OCI-M2 (cell line): Measurements from ENCODE around the gene FHOD3.

Experiments used
- DNase-seq: peaks from one replicate; lab custom pipeline; 2025; ENCODE audit not compliant: unreplicated experiment; lab: John Stamatoyannopoulos, UW

The FHOD3 gene

GRCh38 chr18:36580266-36580665 is 282.8 kb downstream of the FHOD3 start:
- no peak for DNase-seq

GRCh38 chr18:36580874-36581750 is 283.6 kb downstream of the FHOD3 start:
- no peak for DNase-seq

DNA sequence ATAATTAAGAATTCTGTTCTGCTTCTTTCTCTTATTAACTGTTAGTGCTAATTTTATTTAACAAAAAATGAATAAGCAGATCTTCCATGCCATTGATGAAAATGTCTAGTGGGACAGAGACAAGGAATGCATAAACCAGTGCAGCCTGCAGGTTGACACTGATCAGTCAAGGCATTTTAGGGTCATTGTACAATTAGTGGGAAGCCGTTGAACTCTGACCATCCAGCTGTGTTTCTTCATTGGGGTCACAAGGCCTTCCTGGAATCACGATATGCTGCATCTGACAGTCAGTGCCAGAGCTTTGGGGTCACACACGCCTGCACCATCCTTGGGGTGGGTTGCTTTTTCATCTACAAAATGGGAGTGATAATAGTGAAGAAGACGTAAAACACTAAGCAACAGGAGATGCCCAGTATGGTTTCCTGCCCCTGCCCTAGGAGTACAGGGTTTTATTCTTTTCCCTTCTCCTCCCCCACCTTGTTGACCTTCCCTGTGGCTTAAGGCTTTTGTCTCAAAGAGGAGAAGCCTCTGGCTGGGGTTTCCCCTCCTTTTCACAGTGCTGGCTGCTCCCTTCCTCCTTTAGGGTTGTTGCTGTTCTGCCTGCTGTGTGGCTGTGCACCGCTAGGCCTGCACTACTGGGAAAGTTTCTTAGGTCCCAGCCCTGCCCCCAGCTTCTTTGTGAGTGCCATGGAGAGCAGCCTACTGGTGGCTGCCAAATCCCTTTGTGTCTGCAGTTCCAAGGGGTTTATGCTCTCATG is 285.7 kb downstream of the FHOD3 start:
- DNase-seq, result no peak

DNA sequence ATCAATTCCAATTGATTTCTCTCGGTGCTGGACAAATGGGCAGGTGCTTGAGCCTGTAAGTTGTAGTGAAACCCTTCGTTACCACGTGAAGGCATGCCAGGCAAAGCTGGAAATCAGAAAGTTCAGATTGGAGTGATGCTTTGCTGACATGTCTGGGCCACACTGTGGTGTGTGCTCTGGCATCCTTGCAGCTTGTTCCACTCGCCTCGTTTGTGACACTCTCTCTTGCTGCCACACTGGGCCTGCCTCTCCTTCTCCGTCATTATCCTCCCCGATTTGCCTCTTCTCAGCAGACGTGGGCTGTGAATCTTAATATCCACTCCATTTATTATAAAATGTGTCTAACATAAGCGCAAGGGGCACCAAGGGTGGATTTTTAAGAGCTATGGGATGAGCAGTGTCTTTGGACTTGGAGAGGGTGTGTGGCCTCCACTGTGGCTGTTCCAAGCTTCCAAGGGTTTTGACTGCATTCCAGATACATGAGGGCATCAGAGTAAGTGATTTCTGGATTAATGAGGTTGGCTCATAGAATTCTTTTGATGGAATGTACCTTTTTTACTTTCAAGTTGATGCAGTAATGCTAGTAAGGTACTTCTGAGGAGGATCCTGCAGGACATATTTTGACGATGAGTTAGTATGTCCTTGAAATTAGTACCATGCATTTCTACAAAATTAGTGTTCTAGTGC is 292.5 kb downstream of the FHOD3 start:
- DNase-seq, result no peak

DNA sequence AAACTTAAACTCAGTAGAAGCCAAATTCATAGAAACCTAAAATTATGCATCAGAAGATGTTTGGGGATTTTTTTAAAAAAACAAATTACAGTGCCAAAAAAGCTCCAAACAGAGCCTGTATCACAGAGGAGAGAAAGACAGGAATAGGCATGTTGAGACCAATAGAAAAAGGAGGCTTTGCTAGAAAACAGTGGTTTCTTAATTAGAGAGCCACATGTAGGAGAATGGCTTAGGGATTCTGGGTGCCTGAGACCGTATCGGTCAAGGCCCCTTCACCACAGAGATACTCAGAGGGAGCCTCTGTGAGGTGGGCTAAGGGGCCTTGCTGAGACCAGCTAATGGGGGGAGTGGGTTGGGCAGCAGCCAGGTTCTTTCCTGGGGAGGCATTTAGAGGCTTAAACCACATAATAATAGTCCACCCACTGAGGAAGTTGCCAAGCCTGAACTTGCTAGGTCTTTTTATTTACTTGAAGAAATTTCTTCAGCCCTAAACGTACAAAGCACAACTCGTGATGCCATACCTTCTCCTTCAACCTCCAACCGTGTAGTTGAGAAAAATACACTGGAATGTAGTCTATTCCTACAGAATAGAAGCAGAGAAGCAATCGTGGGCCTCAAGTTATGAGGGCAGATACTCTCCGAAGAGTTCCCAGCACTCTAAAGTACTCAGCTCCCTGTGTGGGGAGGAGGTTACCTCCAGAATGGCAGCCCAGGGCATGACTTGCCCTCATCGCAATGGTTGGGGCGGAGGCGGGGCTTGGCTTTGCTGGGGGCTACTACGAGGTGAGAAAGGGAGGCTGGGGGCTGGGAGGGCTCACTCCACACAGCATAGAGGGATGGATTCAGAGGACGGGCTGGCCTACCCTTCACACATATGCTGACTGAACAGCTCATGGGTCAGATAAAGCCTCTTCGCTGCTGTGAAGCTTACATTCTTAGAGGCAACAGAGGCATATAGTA is 293.4 kb downstream of the FHOD3 start:
- DNase-seq, result no peak

DNA sequence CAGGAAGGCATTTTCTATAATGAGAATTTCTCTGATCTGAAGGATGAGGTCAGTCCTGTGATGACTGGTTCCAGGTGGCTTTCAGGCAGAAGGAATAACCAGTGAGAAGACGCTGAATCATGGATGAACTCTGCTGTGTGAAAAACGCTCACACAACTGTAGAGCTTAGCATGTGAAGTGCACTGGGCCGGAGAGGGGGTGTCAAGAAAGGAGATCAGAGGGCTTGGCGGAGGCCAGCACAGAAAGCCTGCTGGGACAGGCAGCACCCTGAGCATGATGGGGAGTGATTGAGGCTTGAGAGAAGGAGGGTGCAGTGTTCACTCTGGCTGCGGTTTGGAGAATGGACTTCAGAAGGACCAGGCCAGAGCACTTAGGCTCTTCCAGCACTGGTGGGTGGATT is 294.8 kb downstream of the FHOD3 start:
- DNase-seq, result no peak

GRCh38 chr18:36593001-36593400 is 295.5 kb downstream of the FHOD3 start:
- DNase-seq, result no peak

DNA sequence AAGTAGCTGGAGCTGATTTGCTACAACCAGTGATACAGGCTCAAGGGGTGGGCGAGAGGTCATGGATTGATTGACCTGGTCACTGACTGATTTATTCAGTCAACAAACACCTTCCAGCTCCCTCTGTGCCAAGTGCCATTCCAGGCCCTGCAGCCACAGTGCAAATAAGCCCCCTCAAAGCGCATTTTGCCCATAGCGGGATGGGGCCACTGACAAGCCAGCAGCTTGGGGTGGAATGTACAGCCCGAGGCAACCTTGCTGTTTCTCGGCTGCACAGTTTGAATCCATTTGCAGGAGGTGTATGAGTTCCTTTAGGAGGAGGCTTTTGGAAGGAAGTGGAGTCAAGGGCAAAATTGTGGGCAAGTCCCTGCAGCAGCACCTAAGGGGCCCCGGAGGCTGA is 296.1 kb downstream of the FHOD3 start:
- DNase-seq, result no peak

DNA sequence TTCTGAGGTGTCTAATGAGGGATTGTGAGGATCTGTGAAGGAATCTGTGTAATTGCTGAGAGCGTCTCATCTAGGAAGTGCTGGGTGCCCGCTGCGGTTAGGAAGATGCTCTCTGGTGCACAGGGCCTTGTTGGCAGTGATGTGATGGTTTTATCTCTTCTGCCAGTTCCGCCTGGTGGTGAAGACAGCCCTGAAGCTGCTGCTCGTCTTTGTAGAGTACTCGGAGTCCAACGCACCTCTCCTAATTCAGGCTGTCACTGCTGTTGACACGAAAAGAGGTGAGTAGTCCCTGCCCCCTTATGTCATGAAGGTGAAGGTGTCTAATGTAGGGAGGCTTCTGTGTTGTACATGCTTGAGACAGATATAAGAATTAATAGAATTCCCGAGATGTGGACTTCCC is 297.1 kb downstream of the FHOD3 start:
- no peak for DNase-seq

DNA sequence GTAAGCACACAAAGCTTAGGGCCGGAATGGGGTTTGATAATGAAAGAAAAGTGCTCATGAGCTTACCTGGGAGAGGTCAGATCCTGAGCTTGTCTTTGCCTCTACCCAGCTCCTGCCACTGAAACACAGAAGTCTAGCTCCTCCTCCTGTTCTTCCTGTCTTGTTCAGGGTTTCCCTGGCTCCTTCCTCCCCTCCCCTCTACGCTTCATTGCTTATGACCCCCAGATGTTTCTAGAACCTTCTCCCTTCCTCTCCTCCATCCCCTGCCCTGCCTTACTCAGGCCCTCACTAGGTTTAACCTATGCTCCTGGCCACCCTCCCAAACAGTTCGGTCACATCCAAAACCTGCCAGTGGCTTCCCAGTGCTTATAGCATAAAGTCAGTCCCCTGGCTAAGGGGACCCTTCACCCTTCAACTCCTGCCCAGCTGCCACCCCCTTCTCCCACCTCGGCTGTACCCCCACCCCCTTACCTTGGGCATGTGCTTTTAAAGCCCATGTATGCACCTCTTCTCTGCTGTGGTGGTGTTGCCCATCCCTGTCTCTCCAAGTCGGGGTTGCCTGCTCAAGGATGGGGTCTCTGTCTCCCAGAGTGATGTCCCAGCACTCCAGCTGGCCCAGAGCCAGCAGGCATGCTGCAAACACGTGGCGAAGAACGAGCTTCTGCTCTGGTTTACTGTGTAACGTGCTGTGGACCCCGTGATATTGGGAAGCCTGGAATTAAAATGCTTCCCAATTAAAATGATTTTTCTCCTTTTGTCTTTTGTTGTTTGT is 297.7 kb downstream of the FHOD3 start:
- no peak for DNase-seq

- no peak for DNase-seq
Observed at GRCh38 chr18:36595818-36596215, 298.3 kb downstream of the FHOD3 start.

DNA sequence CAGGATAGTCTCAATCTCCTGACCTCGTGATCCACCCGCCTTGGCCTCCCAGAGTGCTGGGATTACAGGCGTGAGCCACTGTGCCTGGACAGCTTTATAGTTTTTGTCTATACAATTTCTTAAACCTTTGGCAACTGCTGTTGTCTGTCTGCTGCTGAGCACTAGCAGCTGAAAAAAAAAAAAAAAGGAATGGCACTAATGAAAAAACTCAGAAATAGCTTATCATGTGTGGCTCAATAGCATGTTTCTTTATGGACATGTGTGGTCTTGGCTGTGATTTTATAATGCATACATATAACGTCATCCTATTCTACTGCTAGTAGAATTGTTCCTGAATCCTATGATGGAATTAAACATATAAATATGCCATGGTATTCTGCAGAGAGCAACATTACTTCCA is 300.1 kb downstream of the FHOD3 start:
- no peak for DNase-seq

- DNase-seq, result no peak
Observed at GRCh38 chr18:36600548-36600947, 303.0 kb downstream of the FHOD3 start.

GRCh38 chr18:36601316-36601715 is 303.8 kb downstream of the FHOD3 start:
- DNase-seq, result no peak

- DNase-seq, result no peak
Observed at GRCh38 chr18:36602071-36602470, 304.6 kb downstream of the FHOD3 start.

DNA sequence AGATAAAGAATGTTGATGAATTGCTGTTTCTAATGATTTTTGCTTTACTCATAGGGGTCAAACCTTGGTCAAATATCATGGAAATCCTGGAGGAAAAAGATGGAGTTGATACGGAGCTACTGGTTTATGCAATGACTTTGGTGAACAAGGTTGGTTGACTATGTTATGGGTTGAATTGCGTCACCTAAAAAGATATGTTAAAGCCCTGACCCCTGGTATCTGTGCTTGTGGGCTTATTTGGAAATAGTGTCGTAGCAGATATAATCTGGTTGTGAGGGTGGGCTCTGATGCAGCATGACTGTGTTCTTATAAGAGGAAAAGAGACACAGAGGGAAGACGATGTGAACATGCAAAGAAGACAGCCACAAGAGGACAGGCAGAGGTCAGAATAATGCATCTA is 305.1 kb downstream of the FHOD3 start:
- DNase-seq, result no peak

- no peak for DNase-seq
Observed at GRCh38 chr18:36608107-36608506, 310.6 kb downstream of the FHOD3 start.

DNA sequence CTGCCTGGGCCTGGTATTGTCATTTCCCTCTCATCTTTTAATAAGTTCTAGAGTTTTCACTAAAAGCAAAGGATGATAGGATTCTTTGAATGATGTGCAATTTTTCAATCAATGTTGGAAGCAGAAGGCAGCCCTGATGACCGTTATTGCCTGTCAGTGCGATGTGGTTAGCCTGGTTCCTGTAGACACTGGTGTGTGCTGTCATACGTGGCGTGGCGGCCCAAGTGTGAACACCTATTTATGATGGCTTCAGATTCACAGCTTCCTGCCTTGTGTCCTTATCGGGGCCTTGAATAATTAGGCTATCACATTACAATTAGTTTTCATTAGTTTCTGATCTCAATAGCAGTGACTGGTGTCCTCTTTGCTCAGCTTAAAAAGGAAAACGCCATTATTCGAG is 312.7 kb downstream of the FHOD3 start:
- DNase-seq, result no peak

DNA sequence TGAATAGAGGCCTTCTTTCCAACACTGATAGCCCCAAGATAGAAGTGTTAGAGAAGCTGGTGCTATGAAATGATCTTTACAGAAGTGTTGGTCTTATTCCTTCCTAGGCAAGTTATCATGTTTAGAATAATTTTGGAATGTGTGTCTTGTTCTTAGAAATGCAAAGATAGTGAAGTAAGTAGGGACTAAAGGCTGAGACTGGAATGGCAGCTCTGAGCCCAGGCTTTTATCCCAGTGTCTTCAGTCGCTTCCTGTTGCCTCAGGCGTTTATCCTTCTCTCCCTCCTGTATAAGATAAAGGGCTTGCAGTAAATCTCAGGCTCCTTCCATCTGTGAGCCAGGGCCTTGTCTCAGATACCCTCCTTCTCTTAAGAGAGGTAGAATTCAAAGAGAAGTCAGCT is 313.1 kb downstream of the FHOD3 start:
- DNase-seq, result no peak

DNA sequence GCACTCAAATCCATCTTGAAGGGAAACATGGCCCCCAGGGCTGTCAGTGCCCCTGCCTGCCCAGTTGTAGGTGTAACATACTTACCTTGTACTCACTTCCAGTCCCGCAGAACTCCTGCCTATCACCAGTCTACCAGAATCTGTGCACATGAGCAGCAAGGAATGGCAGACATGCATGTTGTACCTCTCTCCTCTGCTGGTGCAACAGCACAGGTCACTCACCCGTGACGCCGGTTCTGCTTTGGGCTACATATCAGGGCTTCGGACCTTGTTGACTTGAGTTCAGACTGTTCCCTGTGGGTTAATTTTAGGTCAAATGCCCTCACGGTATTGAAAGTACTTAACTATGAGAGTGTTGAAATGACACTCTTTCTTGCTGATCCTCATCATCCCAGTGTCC is 315.6 kb downstream of the FHOD3 start:
- DNase-seq, result no peak
